ENCODE measurements around the gene CACNA1E.

CACNA1E gene

DNA sequence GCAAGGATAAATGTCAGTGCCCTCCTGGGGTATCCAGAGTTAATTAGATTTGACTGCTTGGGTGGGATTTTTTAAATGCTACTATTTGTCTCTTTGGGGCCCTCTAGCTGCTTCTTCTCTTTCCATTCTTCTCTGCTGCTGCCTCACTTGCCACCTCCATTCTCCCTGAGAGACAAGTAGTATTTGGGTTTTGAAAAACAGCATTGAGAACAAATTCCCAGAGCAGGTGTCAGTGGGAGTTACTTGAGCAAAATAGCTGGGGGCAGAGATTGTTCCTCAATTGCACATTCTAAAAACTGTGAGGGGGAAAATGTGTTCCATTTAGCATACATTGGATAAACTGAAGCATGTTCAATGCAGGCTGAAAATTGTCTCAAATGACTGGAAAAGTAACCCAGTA, 286.5 kb downstream of the CACNA1E start:
- no peak for DNase-seq (ENCODE audit: low read depth)

DNA sequence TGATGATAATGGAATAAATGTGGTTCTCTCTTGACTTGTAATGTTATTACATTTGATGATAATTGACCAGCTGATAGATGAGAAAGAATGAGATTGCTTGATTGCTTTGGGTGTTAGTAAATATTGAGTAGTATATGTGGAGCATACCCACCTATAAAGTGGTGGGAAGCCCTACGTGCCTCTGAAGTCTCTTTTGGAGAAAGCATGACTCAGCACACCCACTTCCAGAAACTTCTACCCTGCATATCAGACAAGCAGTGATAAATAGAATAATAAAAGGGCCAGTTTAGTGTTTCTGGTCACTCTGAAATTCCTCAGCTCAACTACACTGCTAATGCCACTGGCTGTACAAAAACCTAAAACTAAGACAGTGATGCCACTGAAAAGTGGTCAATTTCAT, 289.4 kb downstream of the CACNA1E start:
- DNase-seq (ENCODE audit: low read depth) = no peak

DNA sequence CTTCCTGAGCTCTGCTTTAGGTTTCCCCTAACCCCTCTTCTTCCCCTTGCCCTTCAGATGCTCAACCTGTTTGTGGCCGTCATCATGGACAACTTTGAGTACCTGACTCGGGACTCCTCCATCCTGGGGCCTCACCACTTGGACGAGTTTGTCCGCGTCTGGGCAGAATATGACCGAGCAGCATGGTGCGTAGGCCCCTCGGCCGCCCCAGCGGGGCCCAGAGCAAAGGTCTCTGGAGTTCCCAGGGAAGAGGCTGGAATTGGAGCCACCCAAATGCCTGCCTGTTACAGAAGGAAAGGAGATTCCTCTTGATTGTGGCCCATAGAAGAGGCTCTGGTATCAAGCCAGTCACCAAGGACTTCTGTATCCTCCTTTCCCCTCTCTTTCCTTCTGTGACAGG, 292.7 kb downstream of the CACNA1E start:
- no peak for DNase-seq (ENCODE audit: low read depth)

DNA sequence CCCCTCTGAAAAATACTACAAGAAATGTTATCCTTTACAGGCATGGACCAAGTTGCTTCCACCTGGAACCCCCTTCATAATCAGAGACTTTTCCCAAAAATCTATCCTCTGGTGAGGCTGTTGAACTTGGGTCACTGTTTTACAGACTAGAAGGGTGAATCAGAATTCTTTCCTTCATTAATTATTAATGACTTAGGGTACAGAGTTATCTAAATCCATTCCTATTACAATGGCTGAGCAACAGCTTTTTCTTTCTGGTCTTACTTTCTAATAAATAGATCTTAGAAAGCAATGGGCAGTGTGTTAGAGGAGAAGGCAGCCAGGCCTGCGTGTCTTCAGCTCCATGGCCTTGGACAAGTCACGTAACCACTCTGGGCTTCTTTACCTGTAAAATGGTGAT, 294.0 kb downstream of the CACNA1E start:
- no peak for DNase-seq (ENCODE audit: low read depth)

DNA sequence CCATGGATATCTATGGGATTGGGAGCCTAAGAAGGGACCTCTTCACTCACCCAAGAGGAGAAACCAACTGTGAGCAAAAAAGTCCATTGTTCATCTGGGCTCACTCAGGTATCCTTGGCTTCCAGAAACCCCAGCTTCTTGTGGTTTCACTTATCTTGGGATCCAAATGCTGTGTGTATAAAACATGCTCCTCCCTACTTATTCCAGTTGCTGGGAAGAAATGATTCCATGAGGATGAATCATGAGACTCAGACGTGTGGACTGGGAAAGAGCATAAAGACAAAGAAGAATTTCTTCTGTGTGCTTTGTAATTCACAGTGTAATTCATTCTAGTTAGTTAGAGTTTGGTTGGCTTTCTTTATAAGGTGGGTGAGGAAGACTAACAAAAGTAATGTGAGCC, 294.5 kb downstream of the CACNA1E start:
- no peak for DNase-seq (ENCODE audit: low read depth)

DNA sequence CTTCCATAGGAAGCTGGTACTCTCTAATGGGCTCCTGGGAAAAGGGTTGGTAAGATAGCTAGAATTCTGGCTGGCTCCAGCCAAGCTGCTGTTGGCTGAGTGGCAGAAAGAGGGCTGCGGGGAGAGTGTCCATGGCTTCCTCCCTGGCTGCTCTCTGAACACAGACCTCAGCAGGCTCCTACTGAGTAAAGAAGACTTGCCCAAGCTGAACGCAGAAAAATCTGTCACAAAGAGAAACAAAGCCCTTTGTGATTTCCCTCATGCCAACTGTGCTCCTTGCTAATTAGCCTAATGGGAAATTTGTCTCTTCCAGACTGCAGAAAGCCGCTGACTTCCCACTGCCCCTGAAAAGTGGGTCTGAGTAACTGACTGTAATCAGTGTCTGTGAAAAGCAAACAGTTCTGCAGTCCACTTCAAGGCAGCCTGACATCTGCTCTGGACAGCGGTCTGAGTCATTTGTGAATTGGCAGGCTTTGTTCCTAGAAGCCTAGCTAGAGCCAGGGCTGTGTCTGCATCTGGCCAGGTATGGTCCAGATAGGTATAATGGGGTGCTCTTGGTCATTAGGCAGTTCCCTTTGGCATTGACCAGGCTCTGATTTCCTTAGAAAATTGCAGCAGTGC, 295.4 kb downstream of the CACNA1E start:
- DNase-seq (ENCODE audit: low read depth) = no peak

DNA sequence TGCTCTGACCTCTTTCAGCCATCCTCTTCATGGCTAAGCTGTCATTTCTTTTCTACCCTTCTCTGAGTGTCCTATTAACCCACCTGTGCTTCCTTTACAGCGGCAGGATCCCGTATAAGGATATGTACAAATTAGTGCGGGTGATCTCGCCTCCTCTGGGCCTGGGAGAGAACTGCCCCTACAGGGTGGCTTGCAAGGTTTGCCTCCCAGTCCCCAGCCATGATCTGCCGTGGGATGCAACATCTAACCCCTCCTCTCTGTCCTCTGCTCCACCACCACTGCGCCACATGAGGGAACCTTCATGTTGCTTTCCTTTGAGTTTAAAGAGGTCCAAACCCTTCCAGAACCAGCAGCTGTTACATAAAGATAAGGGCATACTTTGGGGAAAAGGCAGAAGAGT, 296.0 kb downstream of the CACNA1E start:
- no peak for DNase-seq (ENCODE audit: low read depth)

DNA sequence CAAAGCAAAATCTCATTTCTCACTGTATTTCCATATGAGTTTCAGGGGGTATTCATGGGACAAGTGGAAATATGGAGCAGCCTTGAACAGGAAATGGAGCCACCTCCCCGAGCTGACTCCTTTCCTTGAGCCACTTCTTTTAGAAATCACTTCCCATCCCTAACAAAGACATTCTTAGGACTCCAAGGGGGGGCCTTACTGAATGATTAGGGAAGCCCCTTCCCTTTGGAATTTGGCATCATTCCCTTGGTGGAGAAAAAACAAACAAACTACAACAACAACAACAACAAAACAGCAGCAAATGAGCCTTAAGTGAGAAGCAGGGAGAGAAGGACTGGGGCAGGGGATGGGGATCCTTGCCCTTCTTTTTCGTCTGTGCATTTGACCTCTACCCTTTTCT, 299.9 kb downstream of the CACNA1E start:
- no peak for DNase-seq (ENCODE audit: low read depth)

DNA sequence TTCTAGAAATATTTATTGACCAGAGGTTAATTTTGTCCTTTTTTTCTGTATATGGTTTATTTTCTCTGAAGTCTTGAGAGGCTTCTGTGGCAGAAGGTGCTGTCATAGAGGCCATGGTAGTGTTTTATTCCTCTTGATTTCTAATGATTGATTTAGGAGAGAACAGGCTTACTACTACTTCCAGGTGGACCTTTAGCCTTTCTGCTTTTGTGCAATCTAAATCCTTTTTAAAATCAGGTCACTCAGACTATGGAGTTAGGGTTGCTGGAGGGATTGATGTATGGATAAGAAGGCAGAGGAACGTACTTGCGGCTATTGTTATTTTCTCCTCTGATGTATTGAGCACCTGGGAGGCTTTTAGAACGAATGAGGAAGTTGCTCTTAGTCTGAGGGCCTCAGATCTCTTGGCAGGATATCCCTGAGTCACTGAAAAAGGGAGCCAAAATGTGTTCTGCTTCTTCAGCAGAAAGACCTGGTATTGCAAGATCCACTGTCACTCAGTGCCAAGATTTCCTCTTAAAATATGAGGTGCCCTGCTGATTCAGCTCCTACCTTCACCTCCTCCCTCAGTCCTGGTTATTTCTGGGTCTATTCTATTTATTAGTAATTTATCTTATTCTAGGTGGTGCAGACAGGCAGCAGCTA, 300.8 kb downstream of the CACNA1E start:
- no peak for DNase-seq (ENCODE audit: low read depth)

DNA sequence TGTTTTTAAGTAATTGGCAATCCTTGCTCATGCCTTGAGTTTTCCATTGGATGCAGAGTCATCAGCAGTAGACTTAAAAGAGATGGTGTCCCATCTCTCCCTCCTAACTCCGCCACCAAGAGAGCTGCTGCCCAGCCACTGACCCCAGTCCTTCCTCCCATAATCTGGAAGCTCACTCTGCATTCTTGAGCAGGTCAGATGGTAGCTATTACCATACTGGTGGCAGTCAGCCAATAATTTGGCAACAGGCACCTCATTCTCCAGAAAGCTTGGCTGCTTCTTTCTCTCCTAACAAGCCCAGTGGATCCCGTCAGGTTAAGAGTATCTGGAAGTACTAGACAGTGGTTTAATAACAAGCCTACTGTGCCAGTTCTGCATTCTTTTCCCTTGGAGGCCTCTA, 306.1 kb downstream of the CACNA1E start:
- no peak for DNase-seq (ENCODE audit: low read depth)

DNA sequence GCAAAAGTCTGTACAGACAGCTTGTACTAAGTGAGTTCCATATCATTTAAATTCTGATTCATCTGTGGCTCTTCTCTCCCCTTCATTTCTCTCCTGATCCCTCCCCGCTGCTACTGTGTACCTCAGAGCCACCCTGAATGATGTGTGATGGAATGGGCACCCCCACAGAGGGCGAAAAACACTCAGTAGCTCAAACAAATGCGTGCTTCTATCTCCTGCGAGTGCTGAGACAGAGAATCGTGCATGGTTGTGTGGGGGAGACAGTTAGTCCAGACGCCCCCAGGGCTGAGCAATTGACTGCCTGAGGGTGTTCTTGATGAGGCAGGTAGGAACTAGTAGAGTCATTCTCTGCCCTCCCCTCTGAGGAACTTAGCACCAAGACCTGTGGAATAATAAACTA, 308.4 kb downstream of the CACNA1E start:
- no peak for DNase-seq (ENCODE audit: low read depth)

DNA sequence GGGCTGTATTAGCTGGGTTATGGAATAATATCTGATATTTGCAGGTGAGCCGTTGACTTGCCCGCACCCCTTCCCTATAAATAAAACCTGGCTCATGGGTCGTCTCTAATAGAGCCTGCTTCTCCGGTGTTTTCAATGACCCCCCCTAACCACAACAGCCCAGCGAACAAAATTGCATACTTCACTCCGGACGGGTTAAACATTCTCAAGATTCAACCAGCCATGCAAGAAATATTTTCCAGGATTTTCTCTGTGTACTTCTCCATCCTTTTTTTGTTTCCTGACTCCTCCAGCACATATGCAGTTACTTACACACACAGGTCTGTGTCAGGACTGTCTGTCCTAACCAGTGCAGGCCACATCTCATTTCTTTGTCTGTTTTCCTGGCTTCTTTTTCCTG, 310.5 kb downstream of the CACNA1E start:
- DNase-seq (ENCODE audit: low read depth) = no peak

DNA sequence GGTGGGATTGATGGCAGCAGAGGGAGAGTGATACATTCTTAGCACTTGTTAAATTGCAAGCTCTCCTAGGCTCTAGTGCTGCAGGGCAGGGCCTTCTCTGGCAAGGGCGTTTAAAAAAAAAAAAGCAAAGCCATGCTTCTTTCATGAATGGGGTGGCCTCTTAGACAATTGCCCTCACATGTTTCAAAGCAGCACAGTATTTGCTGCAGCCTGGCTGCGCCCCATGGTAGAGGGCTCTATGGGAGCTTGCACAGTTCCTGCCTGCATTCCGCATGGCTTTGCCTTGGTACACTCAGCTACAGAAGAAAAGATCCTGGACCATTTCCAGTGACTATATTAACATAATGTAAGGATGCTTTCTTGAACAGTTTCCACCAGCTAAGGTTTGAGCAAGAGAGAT, 311.0 kb downstream of the CACNA1E start:
- no peak for DNase-seq (ENCODE audit: low read depth)

DNA sequence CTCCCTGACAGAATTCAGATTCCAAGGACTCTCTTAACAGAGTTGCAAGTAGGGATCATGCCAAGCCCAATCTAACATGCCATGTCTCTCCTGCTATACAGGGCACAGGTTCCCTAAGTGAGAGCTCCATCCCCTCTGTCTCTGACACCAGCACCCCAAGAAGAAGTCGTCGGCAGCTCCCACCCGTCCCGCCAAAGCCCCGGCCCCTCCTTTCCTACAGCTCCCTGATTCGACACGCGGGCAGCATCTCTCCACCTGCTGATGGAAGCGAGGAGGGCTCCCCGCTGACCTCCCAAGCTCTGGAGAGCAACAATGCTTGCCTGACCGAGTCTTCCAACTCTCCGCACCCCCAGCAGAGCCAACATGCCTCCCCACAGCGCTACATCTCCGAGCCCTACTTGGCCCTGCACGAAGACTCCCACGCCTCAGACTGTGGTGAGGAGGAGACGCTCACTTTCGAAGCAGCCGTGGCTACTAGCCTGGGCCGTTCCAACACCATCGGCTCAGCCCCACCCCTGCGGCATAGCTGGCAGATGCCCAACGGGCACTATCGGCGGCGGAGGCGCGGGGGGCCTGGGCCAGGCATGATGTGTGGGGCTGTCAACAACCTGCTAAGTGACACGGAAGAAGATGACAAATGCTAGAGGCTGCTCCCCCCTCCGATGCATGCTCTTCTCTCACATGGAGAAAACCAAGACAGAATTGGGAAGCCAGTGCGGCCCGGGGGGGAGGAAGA, 315.0 kb downstream of the CACNA1E start:
- no peak for DNase-seq (ENCODE audit: low read depth)

DNA sequence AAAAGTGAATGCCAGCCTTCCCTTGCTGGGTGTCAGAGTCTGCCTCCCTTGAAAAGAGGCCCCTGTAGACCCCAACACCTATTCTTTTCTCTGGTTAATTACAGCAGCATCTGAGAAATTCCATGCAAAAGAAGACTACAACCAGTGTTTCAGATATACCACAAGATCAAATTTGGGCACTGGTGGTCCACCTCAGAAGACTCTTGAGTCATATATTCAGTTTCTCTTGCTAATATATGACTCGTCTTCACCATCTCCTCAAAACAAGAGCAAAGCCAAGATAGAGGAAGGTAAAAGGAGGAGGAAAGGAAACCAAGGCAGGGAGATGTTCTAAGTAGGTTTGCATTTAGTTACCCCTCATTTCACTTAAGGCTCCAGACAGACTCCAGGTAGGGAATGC, 318.3 kb downstream of the CACNA1E start:
- no peak for DNase-seq (ENCODE audit: low read depth)

DNA sequence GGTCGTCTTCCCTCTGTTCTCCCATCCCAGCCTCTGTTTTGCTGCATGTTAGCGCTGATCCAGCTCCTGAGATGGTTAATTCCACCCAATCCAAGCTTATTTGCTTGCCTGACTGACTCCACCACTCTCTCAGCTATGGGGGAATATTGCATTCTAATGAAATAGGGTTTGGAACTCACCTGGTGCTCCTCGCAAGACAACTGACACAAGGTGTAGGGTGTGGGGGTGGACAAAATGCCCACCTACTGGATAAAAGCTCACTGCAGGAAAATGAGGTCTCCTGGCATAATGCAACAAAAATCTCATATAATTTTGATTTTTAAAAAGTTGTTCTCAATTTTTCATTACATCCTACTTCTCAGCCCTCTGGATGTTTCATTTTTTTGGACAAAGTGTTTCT, 319.1 kb downstream of the CACNA1E start:
- DNase-seq (ENCODE audit: low read depth) = no peak

DNA sequence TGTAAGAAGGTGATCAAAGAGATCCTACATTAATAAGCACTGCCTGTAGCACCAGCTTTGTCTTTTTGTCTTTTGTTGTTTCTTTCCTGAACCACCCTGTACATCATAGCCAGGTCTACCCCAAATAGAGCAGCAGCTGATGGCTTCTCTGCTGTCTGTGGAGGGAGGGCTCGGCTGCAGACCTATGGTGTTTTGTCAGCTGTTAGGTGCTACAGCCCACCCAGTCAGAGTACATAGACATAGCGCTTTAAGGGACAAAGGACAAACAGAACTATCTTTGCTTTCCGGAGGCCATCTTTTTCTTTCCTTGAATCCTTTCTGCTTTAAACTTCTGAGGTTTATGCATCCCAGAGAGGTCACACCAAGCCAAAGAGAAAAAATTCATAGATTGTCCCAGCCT, 320.1 kb downstream of the CACNA1E start:
- no peak for DNase-seq (ENCODE audit: low read depth)

DNA sequence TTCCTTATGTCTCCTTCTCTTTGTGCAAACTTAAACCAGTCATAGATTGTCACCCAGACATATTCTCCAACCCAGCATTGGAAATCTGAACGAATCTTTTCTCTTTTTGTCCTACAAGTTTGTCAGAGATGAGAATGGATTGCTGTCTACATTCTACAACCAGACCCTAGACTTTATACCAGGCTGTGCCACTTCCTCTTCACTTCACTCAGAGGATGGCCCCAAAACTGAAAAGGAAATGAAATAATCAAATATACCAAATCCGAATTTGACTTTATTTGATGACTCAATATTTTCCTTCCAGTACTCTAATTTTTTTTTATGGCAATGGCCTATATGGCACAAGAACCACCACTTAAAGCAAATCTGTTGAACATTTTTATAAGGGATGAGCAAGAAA, 321.7 kb downstream of the CACNA1E start:
- no peak for DNase-seq (ENCODE audit: low read depth)

DNA sequence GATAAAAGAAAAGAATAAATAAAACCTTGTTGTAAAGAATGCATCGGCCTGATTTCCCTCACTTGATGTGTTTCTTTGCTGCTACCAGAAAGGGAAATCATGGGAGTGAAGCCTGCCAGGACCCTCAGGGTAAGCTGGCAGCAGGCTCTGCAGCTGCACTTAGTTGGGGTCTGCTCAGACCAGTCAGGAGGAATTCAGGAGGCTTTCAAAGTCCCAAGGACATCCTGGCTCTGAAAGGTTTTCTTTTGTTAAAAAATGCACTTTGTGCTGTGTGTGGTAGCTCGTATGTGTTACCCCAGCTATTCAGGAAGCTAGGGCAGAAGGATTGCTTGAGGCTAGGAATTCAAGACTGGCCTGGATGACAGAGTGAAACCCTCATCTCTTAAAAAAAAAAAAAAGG, 323.4 kb downstream of the CACNA1E start:
- DNase-seq (ENCODE audit: low read depth) = no peak

DNA sequence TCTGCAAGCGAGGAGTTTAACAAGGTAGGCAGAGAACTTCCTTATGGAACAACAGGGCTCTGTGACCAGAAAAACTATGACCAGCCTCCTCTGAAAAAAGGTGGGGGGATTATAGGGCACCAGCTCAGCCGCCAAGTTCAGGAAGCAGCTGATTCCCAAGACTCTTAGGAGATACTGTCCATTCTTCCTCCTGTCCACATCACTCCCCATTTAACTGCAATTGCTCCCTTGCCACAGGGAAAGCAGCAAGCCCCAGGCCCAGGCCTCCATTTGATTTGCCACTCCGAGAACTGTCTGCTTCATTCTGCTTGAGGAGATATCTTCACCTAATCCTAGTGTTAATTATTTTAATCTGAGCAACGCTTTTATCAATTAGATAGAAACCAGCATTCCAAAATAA, 323.9 kb downstream of the CACNA1E start:
- no peak for DNase-seq (ENCODE audit: low read depth)

DNA sequence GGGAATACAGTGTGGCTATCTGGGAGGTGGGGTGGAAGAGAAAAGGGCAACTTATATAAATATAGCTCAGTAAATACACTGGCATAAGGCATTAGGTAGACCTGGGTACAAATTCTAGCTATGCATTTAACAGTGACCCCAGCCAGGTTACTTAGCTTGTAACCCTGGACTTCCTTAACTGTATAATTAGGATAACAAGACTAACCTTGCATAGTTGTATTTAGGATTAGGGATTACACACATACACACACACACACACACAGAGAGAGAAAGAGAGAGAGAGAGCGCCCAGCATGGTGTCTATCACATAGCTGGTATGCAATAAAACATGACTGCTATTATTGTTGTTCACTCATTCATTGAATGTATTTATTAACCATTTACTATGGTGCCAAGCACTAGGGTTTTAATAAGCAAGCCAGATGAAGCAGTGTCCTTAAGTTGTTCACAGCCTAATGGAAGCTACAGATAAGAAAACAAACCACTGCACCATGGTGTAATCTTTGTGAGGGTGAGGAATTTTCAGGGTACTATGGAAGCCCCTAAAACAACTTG, 326.8 kb downstream of the CACNA1E start:
- DNase-seq (ENCODE audit: low read depth) = no peak

DNA sequence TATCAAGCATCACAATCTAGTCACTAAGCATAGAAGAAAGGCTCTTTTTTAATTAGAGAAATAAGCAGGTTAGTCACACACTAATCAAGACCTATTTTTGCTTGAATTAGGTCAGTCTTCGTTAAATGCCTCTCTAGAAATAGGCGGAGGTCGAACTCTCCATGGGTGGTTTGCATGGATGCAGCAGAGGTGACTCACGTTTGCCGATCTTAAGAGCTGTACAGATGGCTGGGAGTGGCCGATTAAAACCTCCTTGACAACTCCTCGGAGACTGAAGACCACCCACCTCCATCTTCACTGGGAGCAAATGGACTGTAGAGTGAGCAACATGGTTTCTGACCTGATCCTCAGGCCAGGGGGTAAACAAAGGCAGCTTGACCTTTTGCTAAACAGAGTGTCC, 328.9 kb downstream of the CACNA1E start:
- DNase-seq (ENCODE audit: low read depth) = no peak

DNA sequence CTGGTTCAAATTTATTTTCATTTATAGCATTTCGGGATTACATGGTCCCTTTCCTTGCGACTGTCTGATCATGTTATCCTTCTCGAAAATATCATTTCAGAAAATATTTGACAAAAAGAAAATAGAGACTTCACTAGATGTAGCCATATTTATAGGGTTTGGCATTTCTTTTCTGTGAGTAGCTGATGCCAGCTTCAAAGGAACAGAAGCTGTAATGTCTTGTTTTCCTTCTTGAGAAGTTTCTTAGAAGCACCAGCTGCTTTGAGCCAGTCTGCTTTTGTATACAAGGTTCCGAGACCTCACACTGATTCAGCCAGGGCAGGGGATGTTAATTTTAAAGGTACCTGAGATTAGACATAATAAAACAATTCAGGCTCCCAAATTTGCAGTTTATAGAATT, 329.9 kb downstream of the CACNA1E start:
- DNase-seq (ENCODE audit: low read depth) = no peak

All from CMK (cell line).